Ishikawa (cell line): ENCODE data around the gene RPP38.

Source experiments
- CREB1 ChIP-seq: IDR thresholded peaks from 2 replicates; pipeline ENCODE4 v1.6.1; 2012; ENCODE audit warnings: low read depth
- EP300 ChIP-seq: IDR thresholded peaks from 2 replicates; pipeline ENCODE4 v1.6.1; 2012; ENCODE audit warnings: borderline replicate concordance
- MAX ChIP-seq: IDR thresholded peaks from 2 replicates; pipeline ENCODE4 v1.6.1; 2012
- NFIC ChIP-seq: IDR thresholded peaks from 2 replicates; pipeline ENCODE4 v1.6.1; 2012
- REST ChIP-seq: IDR thresholded peaks from 2 replicates; pipeline ENCODE4 v1.6.1; 2012; ENCODE audit warnings: low read depth, mild to moderate bottlenecking
- TAF1 ChIP-seq: IDR thresholded peaks from 2 replicates; pipeline ENCODE4 v1.6.1; 2012; ENCODE audit warnings: low read depth, mild to moderate bottlenecking
- TEAD4 ChIP-seq: IDR thresholded peaks from 2 replicates; pipeline ENCODE4 v1.6.1; 2012
- YY1 ChIP-seq: IDR thresholded peaks from 2 replicates; pipeline ENCODE4 v1.6.1; 2012; ENCODE audit warnings: low read depth

GRCh38 chr10:15118615-15119014 lies 21.5 kb downstream of the RPP38 start:
- TF ChIP-seq NFIC (no peak), TEAD4 (no peak), MAX (no peak), CREB1 (no peak), TAF1 (no peak), EP300 (no peak), REST (no peak), YY1 (no peak)
